Measurements from ENCODE around the gene RBPJ. TPM values are rescaled to one million over a fixed set of nuclear protein-coding genes. Genes with fewer than 3 reads are reported as not detected.

The RBPJ gene
- total RNA-seq, 2 donors from 2014 or later = 179 to 212 TPM

- H3K36me3 Mint-ChIP-seq = peaks cover 21% of the 10 kb centered on the region
- DNase-seq (ENCODE audit: low spot score) (no peak), ATAC-seq (no peak)
- H3K9me3 Mint-ChIP-seq = no peaks in the 10 kb centered on the region
- H3K4me3 Mint-ChIP-seq = no peak overlapping the region
- peaks cover 0 to 5% of the 10 kb centered on the region in 2 donors for H3K4me1 Mint-ChIP-seq (ENCODE audit: low read depth in 2 of 2)
- H3K27me3 Mint-ChIP-seq = no peaks in the 10 kb centered on the region
- no peak overlapping the region for H3K27ac Mint-ChIP-seq
Observed at GRCh38 chr4:26434030-26434639, 113.3 kb downstream of the RBPJ start.

GRCh38 chr4:26441102-26441501, 120.3 kb downstream of the RBPJ start:
- no peak for DNase-seq (ENCODE audit: low spot score)
- H3K4me1 Mint-ChIP-seq (ENCODE audit: low read depth in 2 of 2) = peaks cover 0 to 9% of the 10 kb centered on the region in 2 donors
- ATAC-seq = no peak
- H3K9me3 Mint-ChIP-seq = no peaks in the 10 kb centered on the region
- peaks cover 3 to 4% of the 10 kb centered on the region in 2 donors for H3K27me3 Mint-ChIP-seq
- H3K36me3 Mint-ChIP-seq = peaks cover 9% of the 10 kb centered on the region
- no peak overlapping the region for H3K27ac Mint-ChIP-seq
- no peak overlapping the region for H3K4me3 Mint-ChIP-seq

GRCh38 chr4:26441771-26442170, 121.0 kb downstream of the RBPJ start:
- no peak for DNase-seq (ENCODE audit: low spot score)
- ATAC-seq = no peak
- H3K4me3 Mint-ChIP-seq = no peak overlapping the region
- H3K9me3 Mint-ChIP-seq = no peaks in the 10 kb centered on the region
- peaks cover 9 to 10% of the 10 kb centered on the region in 2 donors for H3K27me3 Mint-ChIP-seq
- H3K4me1 Mint-ChIP-seq (ENCODE audit: low read depth in 2 of 2) = peaks cover 0 to 9% of the 10 kb centered on the region in 2 donors
- peaks cover 9% of the 10 kb centered on the region for H3K36me3 Mint-ChIP-seq
- H3K27ac Mint-ChIP-seq = no peak overlapping the region

- ATAC-seq (no peak), DNase-seq (ENCODE audit: low spot score) (no peak)
- Mint-ChIP-seq H3K36me3 (peaks cover 9% of the 10 kb centered on the region), H3K9me3 (no peaks in the 10 kb centered on the region), H3K27me3 (peaks cover 20 to 28% of the 10 kb centered on the region in 2 donors), H3K4me1 (ENCODE audit: low read depth in 2 of 2) (peaks cover 0 to 3% of the 10 kb centered on the region in 2 donors), H3K4me3 (no peak overlapping the region), H3K27ac (no peak overlapping the region)
Observed at GRCh38 chr4:26447378-26447777, 126.6 kb downstream of the RBPJ start.

GRCh38 chr4:26450418-26450817, 129.6 kb downstream of the RBPJ start:
- Mint-ChIP-seq H3K4me3 (no peak overlapping the region), H3K27me3 (peaks cover 17 to 28% of the 10 kb centered on the region in 2 donors), H3K9me3 (no peaks in the 10 kb centered on the region), H3K27ac (no peak overlapping the region), H3K4me1 (ENCODE audit: low read depth in 2 of 2) (no peaks in the 10 kb centered on the region), H3K36me3 (no peaks in the 10 kb centered on the region)
- no peak for ATAC-seq
- DNase-seq (ENCODE audit: low spot score) = no peak

- H3K4me3 Mint-ChIP-seq = no peak overlapping the region
- H3K36me3 Mint-ChIP-seq = no peaks in the 10 kb centered on the region
- no peak overlapping the region for H3K27ac Mint-ChIP-seq
- no peaks in the 10 kb centered on the region for H3K9me3 Mint-ChIP-seq
- DNase-seq (ENCODE audit: low spot score) (no peak), ATAC-seq (no peak)
- no peaks in the 10 kb centered on the region for H3K4me1 Mint-ChIP-seq (ENCODE audit: low read depth in 2 of 2)
- peaks cover 12 to 20% of the 10 kb centered on the region in 2 donors for H3K27me3 Mint-ChIP-seq
Observed at GRCh38 chr4:26451597-26451996, 130.8 kb downstream of the RBPJ start.

GRCh38 chr4:26452565-26453531, 132.0 kb downstream of the RBPJ start:
- peak in 1 of 2 donors; percentile 21 for ATAC-seq
- DNase-seq (ENCODE audit: low spot score) = no peak
- H3K4me1 Mint-ChIP-seq (ENCODE audit: low read depth in 2 of 2) = no peaks in the 10 kb centered on the region

GRCh38 chr4:26454961-26455360, 134.1 kb downstream of the RBPJ start:
- no peaks in the 10 kb centered on the region for H3K9me3 Mint-ChIP-seq
- peaks cover 0 to 3% of the 10 kb centered on the region in 2 donors for H3K4me1 Mint-ChIP-seq (ENCODE audit: low read depth in 2 of 2)
- ATAC-seq (peak in 1 of 2 donors; percentile 2), DNase-seq (ENCODE audit: low spot score) (no peak)
- H3K27me3 Mint-ChIP-seq = peaks cover 0 to 6% of the 10 kb centered on the region in 2 donors
- no peak overlapping the region for H3K27ac Mint-ChIP-seq
- no peaks in the 10 kb centered on the region for H3K36me3 Mint-ChIP-seq
- no peak overlapping the region for H3K4me3 Mint-ChIP-seq

More at GRCh38 chr4:26452565-26453531, 132.0 kb downstream of the RBPJ start:
- Mint-ChIP-seq H3K4me3 (no peak overlapping the region), H3K27ac (peak overlapping the region in 1 of 2 donors; percentile 54), H3K9me3 (no peaks in the 10 kb centered on the region), H3K36me3 (no peaks in the 10 kb centered on the region), H3K27me3 (peaks cover 10 to 13% of the 10 kb centered on the region in 2 donors)

- Mint-ChIP-seq H3K27me3 (peaks cover 0 to 6% of the 10 kb centered on the region in 2 donors), H3K4me1 (ENCODE audit: low read depth in 2 of 2) (peaks cover 0 to 3% of the 10 kb centered on the region in 2 donors), H3K36me3 (no peaks in the 10 kb centered on the region), H3K9me3 (no peaks in the 10 kb centered on the region), H3K27ac (no peak overlapping the region), H3K4me3 (no peak overlapping the region)
- ATAC-seq = no peak
- no peak for DNase-seq (ENCODE audit: low spot score)
Observed at GRCh38 chr4:26455571-26455970, 134.8 kb downstream of the RBPJ start.

- no peak overlapping the region for H3K4me3 Mint-ChIP-seq
- ATAC-seq (no peak), DNase-seq (ENCODE audit: low spot score) (no peak)
- H3K27ac Mint-ChIP-seq = no peak overlapping the region
- H3K9me3 Mint-ChIP-seq = no peaks in the 10 kb centered on the region
- H3K4me1 Mint-ChIP-seq (ENCODE audit: low read depth in 2 of 2) = peaks cover 0 to 3% of the 10 kb centered on the region in 2 donors
- no peaks in the 10 kb centered on the region for H3K36me3 Mint-ChIP-seq
- H3K27me3 Mint-ChIP-seq = peaks cover 0 to 3% of the 10 kb centered on the region in 2 donors
Observed at GRCh38 chr4:26457412-26457811, 136.6 kb downstream of the RBPJ start.

- DNase-seq (ENCODE audit: low spot score) = no peak
- Mint-ChIP-seq H3K4me3 (no peak overlapping the region), H3K27ac (no peak overlapping the region), H3K9me3 (no peaks in the 10 kb centered on the region), H3K36me3 (no peaks in the 10 kb centered on the region), H3K4me1 (ENCODE audit: low read depth in 2 of 2) (peaks cover 0 to 3% of the 10 kb centered on the region in 2 donors), H3K27me3 (peaks cover 0 to 3% of the 10 kb centered on the region in 2 donors)
- no peak for ATAC-seq
Observed at GRCh38 chr4:26458157-26458561, 137.3 kb downstream of the RBPJ start.

- H3K4me1 Mint-ChIP-seq (ENCODE audit: low read depth in 2 of 2) = peaks cover 0 to 3% of the 10 kb centered on the region in 2 donors
- H3K27ac Mint-ChIP-seq = no peak overlapping the region
- H3K27me3 Mint-ChIP-seq = peaks cover 0 to 3% of the 10 kb centered on the region in 2 donors
- H3K4me3 Mint-ChIP-seq = no peak overlapping the region
- H3K9me3 Mint-ChIP-seq = no peaks in the 10 kb centered on the region
- no peaks in the 10 kb centered on the region for H3K36me3 Mint-ChIP-seq
- DNase-seq (ENCODE audit: low spot score) (no peak), ATAC-seq (no peak)
Observed at GRCh38 chr4:26459054-26459755, 138.4 kb downstream of the RBPJ start.

GRCh38 chr4:26459756-26460530, 139.1 kb downstream of the RBPJ start:
- H3K4me1 Mint-ChIP-seq (ENCODE audit: low read depth in 2 of 2) = peaks cover 0 to 3% of the 10 kb centered on the region in 2 donors
- DNase-seq (ENCODE audit: low spot score) (no peak), ATAC-seq (no peak)
- no peak overlapping the region for H3K4me3 Mint-ChIP-seq
- H3K27me3 Mint-ChIP-seq = peaks cover 2 to 3% of the 10 kb centered on the region in 2 donors
- no peak overlapping the region for H3K27ac Mint-ChIP-seq
- no peaks in the 10 kb centered on the region for H3K9me3 Mint-ChIP-seq
- no peaks in the 10 kb centered on the region for H3K36me3 Mint-ChIP-seq

Measured in natural killer cell treated with Interleukin-12 subunit alpha and Interleukin-12 subunit beta and Interleukin-15 and Interleukin-18, amount 100 ng/mL, for 72 hours (primary cell).